HUES48 (cell line): ENCODE measurements around the gene DSE.
"Not testable (repeated sequence)": the region's sequence is repeated elsewhere in the genome, so short reads cannot be mapped to it uniquely, and the experiment has no call there.

ENCODE experiments used
- H3K27ac ChIP-seq: one replicate; pipeline ENCODE4 v1.7.0; 2013; ENCODE audit warnings: low read depth, low read length, inconsistent platforms
- H3K27me3 ChIP-seq: 2 replicates; pipeline ENCODE4 v1.6.1; 2013; ENCODE audit warnings: mild to moderate bottlenecking, low read length; ENCODE audit not compliant: control insufficient read depth, insufficient read depth
- H3K36me3 ChIP-seq: 2 replicates; pipeline ENCODE4 v1.6.1; 2013; ENCODE audit warnings: low read length; ENCODE audit not compliant: control insufficient read depth, insufficient read depth
- H3K4me1 ChIP-seq: 2 replicates; pipeline ENCODE4 v1.6.1; 2013; ENCODE audit warnings: mild to moderate bottlenecking, low read length; ENCODE audit not compliant: control insufficient read depth, insufficient read depth
- H3K4me3 ChIP-seq: 2 replicates; pipeline ENCODE4 v1.5.1; 2013; ENCODE audit warnings: mild to moderate bottlenecking, low read depth, low read length
- H3K9ac ChIP-seq: 2 replicates; pipeline ENCODE4 v1.6.1; 2013; ENCODE audit warnings: mild to moderate bottlenecking, low read depth, low read length, moderate library complexity
- H3K9me3 ChIP-seq: 2 replicates; pipeline ENCODE4 v1.6.1; 2013; ENCODE audit warnings: low read length; ENCODE audit not compliant: control insufficient read depth, insufficient read depth

Gene DSE

DNA sequence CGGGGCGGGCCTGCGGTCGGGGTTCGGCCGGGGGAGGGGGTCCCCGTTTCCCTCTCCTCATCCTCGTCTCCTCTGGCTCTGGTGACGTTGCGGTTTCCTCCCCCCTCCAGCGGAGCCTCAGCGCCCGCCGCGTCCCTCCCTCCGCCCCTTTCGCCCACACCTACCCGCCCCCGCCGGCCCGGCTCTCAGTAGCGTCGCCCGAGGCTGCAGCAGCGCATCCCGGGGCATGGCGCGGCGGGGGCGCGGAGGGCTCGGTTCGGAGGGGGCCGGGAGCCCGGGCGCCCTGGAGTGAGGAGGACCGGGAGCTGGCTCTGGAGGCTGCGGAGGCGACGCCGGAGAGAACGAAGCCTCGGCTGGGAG lies at the start of gene DSE:
Gene DSE (plus strand): TSS at position 188 of the 360 bp plus-strand sequence. CDS start 28,304 bp downstream, outside the sequence.
- Histone ChIP-seq H3K36me3 (no peaks in the 10 kb centered on the region), H3K4me1 (peaks cover 13% of the 10 kb centered on the region), H3K27me3 (no peaks in the 10 kb centered on the region), H3K9ac (peak within 1 kb of the TSS; percentile 86), H3K27ac (peak within 1 kb of the TSS; percentile 84), H3K4me3 (peak within 1 kb of the TSS; percentile 93), H3K9me3 (no peaks in the 10 kb centered on the region)

DNA sequence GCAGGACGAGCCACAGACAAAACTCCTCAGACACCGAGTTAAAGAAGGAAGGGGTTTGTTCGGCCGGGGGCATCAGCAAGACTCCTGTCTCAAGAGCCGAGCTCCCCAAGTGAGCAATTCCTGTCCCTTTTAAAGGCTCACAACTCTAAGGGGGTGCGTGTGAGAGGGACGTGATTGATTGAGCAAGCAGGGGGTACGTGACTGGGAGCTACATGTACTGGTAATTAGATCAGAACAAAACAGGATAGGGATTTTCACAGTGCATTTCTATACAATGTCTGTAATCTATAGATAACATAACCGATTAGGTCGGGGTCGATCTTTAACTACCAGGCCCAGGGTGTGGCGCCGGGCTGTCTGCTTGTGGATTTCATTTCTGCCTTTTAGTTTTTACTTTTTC lies 48.8 kb upstream of the DSE start:
- H3K4me3 ChIP-seq, H3K9me3 ChIP-seq, H3K27ac ChIP-seq, H3K36me3 ChIP-seq, H3K27me3 ChIP-seq, H3K9ac ChIP-seq: not testable (repeated sequence)
- peaks cover 44% of the 10 kb centered on the region for H3K4me1 ChIP-seq

DNA sequence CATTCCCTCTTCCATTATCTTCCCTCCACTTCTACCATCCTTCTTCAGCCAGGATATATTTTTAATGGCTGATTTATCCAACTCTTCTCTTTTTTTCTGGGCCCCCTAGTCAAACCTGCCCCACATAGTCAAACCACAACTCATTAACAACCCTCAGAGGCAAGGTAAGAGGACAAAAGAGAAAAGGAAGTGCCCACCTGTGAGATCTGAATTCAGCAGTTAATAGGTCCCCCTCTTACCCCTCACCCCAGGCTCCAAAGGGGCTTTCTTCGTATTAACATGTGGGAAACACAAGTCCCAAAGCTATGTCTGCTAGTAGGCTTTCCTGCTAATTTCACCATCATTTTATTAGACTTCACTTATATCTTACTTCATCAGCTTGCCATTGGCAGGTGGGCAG lies 46.9 kb upstream of the DSE start:
- H3K4me3 ChIP-seq: no peak overlapping the region
- peak overlapping the region; percentile 64 for H3K27ac ChIP-seq
- no peaks in the 10 kb centered on the region for H3K9me3 ChIP-seq
- no peaks in the 10 kb centered on the region for H3K36me3 ChIP-seq
- no peak overlapping the region for H3K9ac ChIP-seq
- peaks cover 63% of the 10 kb centered on the region for H3K4me1 ChIP-seq
- no peaks in the 10 kb centered on the region for H3K27me3 ChIP-seq

DNA sequence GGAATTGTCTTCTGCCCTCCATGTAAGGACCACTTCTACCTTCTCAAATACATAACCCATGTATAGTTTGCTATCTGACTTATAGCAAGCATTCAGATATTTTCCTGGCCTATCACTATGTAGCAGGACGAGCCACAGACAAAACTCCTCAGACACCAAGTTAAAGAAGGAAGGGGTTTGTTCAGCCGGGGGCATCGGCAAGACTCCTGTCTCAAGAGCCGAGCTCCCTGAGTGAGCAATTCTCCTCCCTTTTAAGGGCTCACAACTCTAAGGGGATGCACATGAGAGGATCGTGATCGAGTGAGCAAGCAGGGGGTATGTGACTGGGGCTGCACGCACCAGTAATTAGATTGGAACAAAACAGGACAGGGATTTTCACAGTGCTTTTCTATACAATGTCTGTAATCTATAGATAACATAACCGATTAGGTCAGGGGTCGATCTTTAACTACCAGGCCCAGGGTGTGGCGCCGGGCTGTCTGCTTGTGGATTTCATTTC lies 45.1 kb upstream of the DSE start:
- not testable (repeated sequence) for H3K4me3 ChIP-seq, H3K9ac ChIP-seq, H3K36me3 ChIP-seq, H3K27ac ChIP-seq, H3K27me3 ChIP-seq, H3K9me3 ChIP-seq
- H3K4me1 ChIP-seq: peaks cover 63% of the 10 kb centered on the region

DNA sequence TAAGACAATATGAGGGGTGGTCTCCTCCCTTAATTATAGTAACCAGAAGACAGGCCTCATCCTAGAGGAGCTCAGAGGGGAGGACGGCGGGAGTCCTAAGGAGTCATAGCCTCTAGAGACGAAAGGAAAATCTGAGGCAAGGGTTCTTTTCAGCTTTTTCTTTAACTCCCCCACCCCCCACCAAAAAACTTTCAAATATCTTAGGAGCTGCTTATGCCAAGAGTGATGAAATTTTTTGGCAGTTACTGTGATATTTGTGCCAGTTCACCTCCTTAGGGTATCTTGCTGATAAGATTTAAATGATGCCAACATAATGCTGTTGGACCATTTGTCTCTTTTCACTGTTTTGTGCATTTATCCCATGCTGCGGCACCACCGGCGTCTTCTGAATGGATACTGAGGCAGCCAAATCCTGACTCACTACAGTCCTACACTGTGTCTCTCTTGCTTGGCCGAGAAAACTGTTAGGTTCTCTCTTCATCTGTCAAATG lies 44.5 kb upstream of the DSE start:
- no peak overlapping the region for H3K9ac ChIP-seq
- no peak overlapping the region for H3K27ac ChIP-seq
- peaks cover 63% of the 10 kb centered on the region for H3K4me1 ChIP-seq
- H3K27me3 ChIP-seq: no peaks in the 10 kb centered on the region
- no peak overlapping the region for H3K4me3 ChIP-seq
- no peaks in the 10 kb centered on the region for H3K36me3 ChIP-seq
- H3K9me3 ChIP-seq: no peaks in the 10 kb centered on the region

DNA sequence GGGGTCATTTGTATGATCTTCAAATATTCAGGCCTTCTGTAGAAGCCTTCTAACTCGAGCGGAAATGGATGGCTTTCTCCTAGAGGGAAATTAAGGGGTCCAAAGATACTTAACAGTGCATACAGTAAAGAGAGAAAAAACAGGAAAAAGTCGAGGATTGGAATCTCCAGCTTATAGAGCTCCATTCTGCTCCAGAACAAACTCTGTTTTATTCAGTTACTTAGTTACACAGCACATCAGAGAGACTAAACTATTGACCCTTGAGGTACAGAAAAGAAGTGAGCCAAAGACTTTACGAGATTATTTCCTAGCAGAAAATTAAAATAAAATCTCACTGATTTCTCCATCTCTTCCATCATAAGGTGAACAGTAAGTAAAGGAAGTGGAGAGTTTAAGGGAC lies 43.8 kb upstream of the DSE start:
- Histone ChIP-seq H3K9me3 (no peaks in the 10 kb centered on the region), H3K27me3 (no peaks in the 10 kb centered on the region), H3K4me3 (no peak overlapping the region), H3K27ac (peak overlapping the region; percentile 89), H3K36me3 (no peaks in the 10 kb centered on the region), H3K4me1 (peaks cover 63% of the 10 kb centered on the region), H3K9ac (no peak overlapping the region; the same call in 1 of the 2 replicates)

DNA sequence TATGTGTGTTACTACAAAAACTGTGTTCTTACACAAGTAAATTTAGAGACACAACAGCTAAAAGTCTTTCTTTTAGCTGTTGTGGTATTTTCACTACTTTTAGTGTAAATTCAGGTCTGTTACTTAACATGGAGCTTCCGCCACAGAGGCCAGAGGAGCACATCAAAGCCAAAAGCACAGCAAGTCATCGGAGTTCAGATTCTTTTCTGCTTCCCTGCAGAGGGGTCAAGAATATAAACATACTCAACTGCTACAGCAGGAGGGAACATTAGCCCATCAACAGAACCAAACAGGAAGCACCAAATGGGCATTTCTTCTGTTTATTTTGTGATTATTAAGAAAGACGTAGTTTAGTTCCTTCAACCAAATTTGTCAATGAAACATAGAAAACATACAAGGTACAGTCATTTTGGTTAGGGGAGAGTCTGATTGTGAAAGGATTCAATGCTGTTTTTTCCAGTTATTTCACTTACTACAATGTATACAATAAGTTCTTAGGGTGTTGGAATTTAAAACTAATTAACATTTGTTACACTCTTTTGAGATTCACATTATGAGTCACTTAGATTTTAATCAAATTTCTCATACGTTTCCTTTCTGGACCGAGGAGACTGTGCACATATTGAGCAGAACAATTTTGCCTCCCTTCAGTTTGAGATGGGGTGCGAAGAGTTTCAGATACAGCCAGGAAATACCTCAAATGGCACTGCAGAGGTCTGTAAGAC lies 42.8 kb upstream of the DSE start:
- Histone ChIP-seq H3K36me3 (no peaks in the 10 kb centered on the region), H3K27ac (peak overlapping the region; percentile 89), H3K9me3 (0 out of 2 replicates have a peak, but pooled peaks cover 2% of the 10 kb centered on the region), H3K4me1 (peaks cover 58% of the 10 kb centered on the region), H3K9ac (no peak overlapping the region; the same call in 1 of the 2 replicates), H3K27me3 (no peaks in the 10 kb centered on the region), H3K4me3 (peak overlapping the region; percentile 35)

DNA sequence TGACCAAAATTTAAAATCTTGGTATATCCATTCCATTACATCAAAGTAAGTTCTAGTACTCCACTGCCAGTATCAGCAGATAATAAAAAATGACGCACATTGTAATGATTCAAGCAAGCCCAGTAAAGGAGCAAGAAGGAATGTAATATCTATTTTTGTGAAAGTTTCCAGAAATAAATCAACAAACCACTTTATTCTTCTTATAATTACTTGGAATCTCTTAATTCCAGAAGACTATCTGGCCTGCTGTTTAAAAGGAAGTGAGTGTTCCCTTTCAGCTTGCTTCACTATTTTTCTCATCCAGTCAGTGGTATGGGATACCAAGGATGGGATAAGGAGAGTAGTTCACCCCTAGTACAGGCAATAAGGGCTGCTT lies 42.2 kb upstream of the DSE start:
- H3K9ac ChIP-seq: no peak overlapping the region
- no peaks in the 10 kb centered on the region for H3K36me3 ChIP-seq
- H3K27me3 ChIP-seq: no peaks in the 10 kb centered on the region
- H3K27ac ChIP-seq: peak overlapping the region; percentile 89
- no peak overlapping the region for H3K4me3 ChIP-seq
- peaks cover 52% of the 10 kb centered on the region for H3K4me1 ChIP-seq
- 0 out of 2 replicates have a peak, but pooled peaks cover 6% of the 10 kb centered on the region for H3K9me3 ChIP-seq

DNA sequence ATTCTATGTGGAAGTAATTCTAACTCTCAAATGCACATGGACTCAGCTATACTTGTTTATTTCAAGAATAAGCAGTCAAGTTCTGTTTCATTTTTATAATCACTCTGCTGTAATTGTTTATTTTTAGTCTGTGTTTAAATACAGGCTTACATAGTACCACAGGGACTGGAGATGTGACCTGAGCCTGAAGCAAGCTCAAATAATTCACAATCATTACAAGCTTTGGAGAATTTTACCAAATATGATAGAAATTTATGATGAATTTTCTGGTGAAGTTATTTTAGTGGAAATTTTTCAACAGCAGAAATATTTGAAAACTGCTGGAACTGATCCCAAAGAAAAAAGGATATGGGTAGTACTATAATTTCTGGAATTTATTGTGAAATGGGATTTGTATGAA lies 41.6 kb upstream of the DSE start:
- Histone ChIP-seq H3K27ac (peak overlapping the region; percentile 89), H3K9ac (no peak overlapping the region), H3K9me3 (0 out of 2 replicates have a peak, but pooled peaks cover 6% of the 10 kb centered on the region), H3K4me3 (no peak overlapping the region), H3K4me1 (peaks cover 46% of the 10 kb centered on the region), H3K27me3 (no peaks in the 10 kb centered on the region), H3K36me3 (no peaks in the 10 kb centered on the region)

DNA sequence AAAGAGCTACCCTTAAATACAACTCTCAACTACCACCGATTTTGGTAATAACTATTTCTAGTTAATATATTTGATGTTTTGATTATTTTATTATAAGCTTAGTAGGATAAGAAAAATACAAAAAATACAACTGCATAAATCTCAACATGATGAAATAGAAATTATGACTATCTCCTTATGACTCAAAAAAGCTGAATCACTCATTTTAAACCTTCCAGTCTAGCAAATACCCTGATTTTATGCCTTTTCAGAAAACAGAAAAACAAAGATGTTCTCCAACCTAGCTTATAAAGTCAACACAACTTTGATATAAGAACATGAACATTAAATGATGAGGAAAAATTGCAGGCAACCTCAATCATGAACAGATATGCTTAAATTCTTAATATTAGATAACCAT lies 40.2 kb upstream of the DSE start:
- H3K36me3 ChIP-seq: no peaks in the 10 kb centered on the region
- H3K4me3 ChIP-seq: no peak overlapping the region
- 0 out of 2 replicates have a peak, but pooled peaks cover 6% of the 10 kb centered on the region for H3K9me3 ChIP-seq
- H3K9ac ChIP-seq: no peak overlapping the region
- no peaks in the 10 kb centered on the region for H3K27me3 ChIP-seq
- H3K4me1 ChIP-seq: peaks cover 32% of the 10 kb centered on the region
- H3K27ac ChIP-seq: no peak overlapping the region

DNA sequence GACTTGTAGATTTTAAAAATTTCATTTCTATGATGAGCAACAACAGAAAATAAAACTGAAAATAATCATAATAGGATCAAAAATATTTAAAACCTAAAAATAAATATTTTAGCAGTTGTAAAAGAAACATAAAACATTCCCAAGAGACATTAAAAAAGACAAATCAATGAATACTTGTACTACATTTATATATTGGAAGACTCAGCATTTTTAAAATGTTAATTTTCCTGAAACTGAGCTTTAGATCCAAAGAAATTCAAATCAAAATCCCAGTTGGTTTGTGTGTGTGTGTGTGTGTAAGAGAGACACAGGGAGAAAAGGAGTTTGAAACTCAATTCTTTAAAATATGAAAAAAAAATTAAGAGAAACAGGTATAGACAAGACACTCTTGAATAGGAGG lies 38.7 kb upstream of the DSE start:
- no peak overlapping the region for H3K4me3 ChIP-seq

More for the DNA sequence above, 38.7 kb upstream of the DSE start:
- Histone ChIP-seq H3K9me3 (0 out of 2 replicates have a peak, but pooled peaks cover 6% of the 10 kb centered on the region), H3K36me3 (no peaks in the 10 kb centered on the region), H3K27me3 (no peaks in the 10 kb centered on the region), H3K4me1 (peaks cover 18% of the 10 kb centered on the region), H3K27ac (no peak overlapping the region), H3K9ac (no peak overlapping the region)
